PFSK-1 (cell line): ENCODE measurements around the gene CRBN.

Experiments used
- FOXP2 ChIP-seq: optimal IDR thresholded peaks from 2 replicates; pipeline ENCODE3; 2011; ENCODE audit warnings: borderline replicate concordance, control low read depth, inconsistent platforms; ENCODE audit not compliant: insufficient read depth; ENCODE audit errors: extremely low read length, extremely low read depth
- POLR2AphosphoS5 ChIP-seq: IDR thresholded peaks from 2 replicates; pipeline ENCODE4 v1.6.1; 2012; ENCODE audit warnings: low read depth, mild to moderate bottlenecking, control low read depth, low read length, moderate library complexity
- SIN3A ChIP-seq: IDR thresholded peaks from 2 replicates; pipeline ENCODE4 v1.6.1; 2012; ENCODE audit warnings: mild to moderate bottlenecking, low read length, moderate library complexity, borderline replicate concordance; ENCODE audit not compliant: insufficient read depth
- TAF1 ChIP-seq: IDR thresholded peaks from 2 replicates; pipeline ENCODE4 v1.6.1; 2012; ENCODE audit warnings: low read length, control low read depth, borderline replicate concordance; ENCODE audit not compliant: insufficient read depth
- TF ChIP-seq, protein P1 (sequence below), 2 experiments: IDR thresholded peaks; 2 replicates each; pipeline versions ENCODE4 v1.6.1 to v1.8.0; 2011 to 2012; ENCODE audit warnings: low read depth in 2 of 2, low read length in 2 of 2, control low read depth in 1 of 2, inconsistent platforms in 1 of 2, mild to moderate bottlenecking in 1 of 2, moderate library complexity in 1 of 2; ENCODE audit not compliant: insufficient read depth in 1 of 2

Gene CRBN

DNA sequence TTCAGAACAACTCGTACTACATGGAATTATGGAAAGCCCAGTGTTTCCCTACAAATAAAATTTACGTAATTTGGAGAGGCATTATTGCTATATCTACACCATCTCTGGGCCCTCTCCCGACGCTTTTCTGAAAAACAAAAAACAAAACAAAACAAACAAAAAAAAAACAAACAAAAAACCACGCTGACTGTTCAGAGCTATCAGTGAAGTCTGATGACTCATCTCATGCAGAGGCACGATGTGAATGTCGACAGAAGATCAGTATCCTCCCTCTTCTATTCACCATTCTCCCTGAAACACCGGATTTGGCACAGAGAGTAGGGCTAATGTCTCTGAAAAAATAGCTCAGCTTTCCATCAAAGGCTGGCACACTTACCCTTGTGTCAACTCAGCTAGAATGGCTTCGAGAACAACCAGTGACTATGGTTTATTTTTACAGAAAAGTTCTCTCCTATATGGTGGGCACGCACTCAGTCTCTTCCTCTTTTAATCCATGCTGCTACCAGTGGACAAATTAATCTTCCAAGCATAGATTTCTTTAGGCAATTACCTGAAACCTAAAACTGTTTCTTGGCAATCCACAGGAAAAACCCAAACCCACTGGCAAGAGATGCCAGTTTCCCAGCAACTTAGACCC, 1.5 kb downstream of the CRBN start:
- TF ChIP-seq POLR2AphosphoS5, result no peak
- TF ChIP-seq FOXP2, result no peak

DNA sequence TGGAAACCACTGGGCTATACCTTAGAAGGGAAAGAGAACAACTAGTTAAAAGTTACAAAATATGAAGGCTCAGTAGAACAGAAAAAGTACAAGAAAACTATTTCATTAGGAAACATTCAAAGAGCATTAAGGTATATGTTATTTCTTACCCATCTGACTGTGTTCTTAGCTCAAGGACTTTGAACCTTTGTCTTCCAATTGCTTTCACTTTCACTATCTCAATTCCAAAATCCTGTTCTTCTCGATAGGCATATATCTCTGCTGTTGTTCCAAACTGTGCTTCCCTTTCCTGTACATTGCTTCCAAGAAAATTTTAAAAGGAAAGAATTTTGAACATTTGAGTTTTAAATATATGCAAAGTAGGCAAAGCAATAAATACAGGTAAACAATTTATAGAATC, 6.9 kb downstream of the CRBN start:
- TF ChIP-seq, protein P1, sequence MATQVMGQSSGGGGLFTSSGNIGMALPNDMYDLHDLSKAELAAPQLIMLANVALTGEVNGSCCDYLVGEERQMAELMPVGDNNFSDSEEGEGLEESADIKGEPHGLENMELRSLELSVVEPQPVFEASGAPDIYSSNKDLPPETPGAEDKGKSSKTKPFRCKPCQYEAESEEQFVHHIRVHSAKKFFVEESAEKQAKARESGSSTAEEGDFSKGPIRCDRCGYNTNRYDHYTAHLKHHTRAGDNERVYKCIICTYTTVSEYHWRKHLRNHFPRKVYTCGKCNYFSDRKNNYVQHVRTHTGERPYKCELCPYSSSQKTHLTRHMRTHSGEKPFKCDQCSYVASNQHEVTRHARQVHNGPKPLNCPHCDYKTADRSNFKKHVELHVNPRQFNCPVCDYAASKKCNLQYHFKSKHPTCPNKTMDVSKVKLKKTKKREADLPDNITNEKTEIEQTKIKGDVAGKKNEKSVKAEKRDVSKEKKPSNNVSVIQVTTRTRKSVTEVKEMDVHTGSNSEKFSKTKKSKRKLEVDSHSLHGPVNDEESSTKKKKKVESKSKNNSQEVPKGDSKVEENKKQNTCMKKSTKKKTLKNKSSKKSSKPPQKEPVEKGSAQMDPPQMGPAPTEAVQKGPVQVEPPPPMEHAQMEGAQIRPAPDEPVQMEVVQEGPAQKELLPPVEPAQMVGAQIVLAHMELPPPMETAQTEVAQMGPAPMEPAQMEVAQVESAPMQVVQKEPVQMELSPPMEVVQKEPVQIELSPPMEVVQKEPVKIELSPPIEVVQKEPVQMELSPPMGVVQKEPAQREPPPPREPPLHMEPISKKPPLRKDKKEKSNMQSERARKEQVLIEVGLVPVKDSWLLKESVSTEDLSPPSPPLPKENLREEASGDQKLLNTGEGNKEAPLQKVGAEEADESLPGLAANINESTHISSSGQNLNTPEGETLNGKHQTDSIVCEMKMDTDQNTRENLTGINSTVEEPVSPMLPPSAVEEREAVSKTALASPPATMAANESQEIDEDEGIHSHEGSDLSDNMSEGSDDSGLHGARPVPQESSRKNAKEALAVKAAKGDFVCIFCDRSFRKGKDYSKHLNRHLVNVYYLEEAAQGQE (IDR thresholded peaks at IDR 0.05; ENCODE audit: insufficient read depth in 1 of 2, low read depth in 2 of 2, low read length in 2 of 2), result no peak
- TF ChIP-seq FOXP2 (no peak), SIN3A (no peak), POLR2AphosphoS5 (no peak), TAF1 (no peak)

DNA sequence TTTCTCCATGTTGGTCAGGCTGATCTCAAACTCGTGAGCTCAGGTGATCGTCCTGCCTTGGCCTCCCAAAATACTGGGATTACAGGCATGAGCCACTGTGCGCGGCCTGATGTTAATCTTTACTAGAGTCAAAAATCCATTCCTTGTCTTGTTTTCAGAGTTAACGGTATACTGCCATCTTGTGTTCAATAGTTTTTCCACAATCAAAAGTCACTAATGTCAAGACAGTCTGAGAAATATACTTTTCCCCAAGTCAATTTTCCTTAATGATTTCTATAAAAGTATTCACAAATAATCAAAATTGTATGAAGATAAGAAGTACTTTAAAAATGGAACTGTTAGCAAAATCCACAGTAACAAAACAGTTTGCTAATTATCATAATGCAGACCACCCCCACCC, 8.5 kb downstream of the CRBN start:
- TF ChIP-seq TAF1 (no peak), POLR2AphosphoS5 (no peak), SIN3A (no peak), FOXP2 (no peak)
- TF ChIP-seq, protein P1 (IDR thresholded peaks at IDR 0.05; ENCODE audit: insufficient read depth in 1 of 2, low read depth in 2 of 2, low read length in 2 of 2), result no peak

DNA sequence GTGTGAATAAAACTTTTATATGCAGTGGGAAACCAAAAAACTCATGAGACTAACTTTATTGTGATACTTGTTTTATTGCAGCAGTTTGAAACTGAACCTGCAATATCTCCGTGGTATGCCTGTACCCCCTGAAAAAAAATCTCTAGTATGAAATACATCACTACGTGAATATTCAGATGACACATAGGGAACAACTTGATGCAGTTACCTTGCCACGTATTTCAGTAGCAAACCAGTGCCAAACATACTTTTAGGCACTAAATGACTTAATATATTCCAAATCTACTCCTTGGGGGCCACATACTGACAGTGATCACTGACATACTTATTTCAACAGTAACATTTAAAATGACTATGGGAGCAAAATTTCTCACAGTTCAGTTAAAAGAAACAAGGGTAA, 13.8 kb downstream of the CRBN start:
- TF ChIP-seq TAF1, result no peak
- TF ChIP-seq SIN3A, result no peak
- no peak for TF ChIP-seq FOXP2
- no peak for TF ChIP-seq POLR2AphosphoS5
- TF ChIP-seq, protein P1 (IDR thresholded peaks at IDR 0.05; ENCODE audit: insufficient read depth in 1 of 2, low read depth in 2 of 2, low read length in 2 of 2), result no peak

DNA sequence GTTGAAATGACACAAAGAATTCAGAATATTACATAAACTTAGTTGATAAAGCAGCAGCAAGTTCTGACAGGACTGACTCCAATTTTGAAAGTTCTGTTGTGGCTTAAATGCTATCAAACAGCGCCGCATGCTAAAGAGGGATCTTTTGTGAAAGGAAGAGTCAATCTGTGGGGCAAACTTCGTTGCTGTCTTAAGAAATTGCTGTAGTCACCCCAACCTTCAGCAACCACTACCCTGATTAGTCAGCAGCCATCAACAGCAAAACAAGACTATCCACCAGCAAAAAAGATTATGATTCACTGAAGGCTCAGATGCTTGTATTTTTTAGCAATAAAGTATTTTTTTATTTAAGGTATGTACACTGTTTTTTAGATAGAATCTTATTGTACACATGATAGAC, 14.2 kb downstream of the CRBN start:
- TF ChIP-seq FOXP2, result no peak
- no peak for TF ChIP-seq SIN3A
- TF ChIP-seq POLR2AphosphoS5, result no peak
- TF ChIP-seq TAF1, result no peak
- TF ChIP-seq, protein P1 (IDR thresholded peaks at IDR 0.05; ENCODE audit: insufficient read depth in 1 of 2, low read depth in 2 of 2, low read length in 2 of 2), result no peak
